H9 (cell line): Measurements from ENCODE around the gene IL16. TPM values are rescaled to one million over a fixed set of nuclear protein-coding genes. Genes with fewer than 3 reads are reported as not detected.

Source experiments
- DNase-seq: peaks from one replicate; pipeline ENCODE4 v3.0.0-alpha.2; 2017
- H2AFZ ChIP-seq: one replicate; pipeline ENCODE4 v1.6.1; 2013; ENCODE audit warnings: mild to moderate bottlenecking, low read length, control low read depth, moderate library complexity
- H2AK5ac ChIP-seq: 2 replicates; pipeline ENCODE4 v1.6.1; 2013; ENCODE audit warnings: low read length, control low read depth, mixed read lengths; ENCODE audit not compliant: insufficient read length
- H2BK120ac ChIP-seq: one replicate; pipeline ENCODE4 v1.6.1; 2013; ENCODE audit warnings: low read depth, mild to moderate bottlenecking, low read length, control low read depth, inconsistent platforms; ENCODE audit not compliant: poor library complexity, severe bottlenecking
- H2BK12ac ChIP-seq: 2 replicates; pipeline ENCODE4 v1.6.1; 2013; ENCODE audit warnings: low read length, control low read depth, mixed read lengths, low read depth; ENCODE audit not compliant: insufficient read length
- H2BK15ac ChIP-seq: 2 replicates; pipeline ENCODE4 v1.6.1; 2013; ENCODE audit warnings: low read depth, low read length, control low read depth
- H2BK20ac ChIP-seq: one replicate; pipeline ENCODE4 v1.6.1; 2013; ENCODE audit warnings: low read depth, mild to moderate bottlenecking, low read length, control low read depth, inconsistent platforms; ENCODE audit not compliant: poor library complexity, severe bottlenecking
- H2BK5ac ChIP-seq: 2 replicates; pipeline ENCODE4 v1.6.1; 2013; ENCODE audit warnings: low read length, control low read depth, mixed read lengths; ENCODE audit not compliant: insufficient read length
- H3K14ac ChIP-seq: 2 replicates; pipeline ENCODE4 v1.6.1; 2013; ENCODE audit warnings: low read length, control low read depth; ENCODE audit not compliant: insufficient read depth
- H3K18ac ChIP-seq: 2 replicates; pipeline ENCODE4 v1.6.1; 2013; ENCODE audit warnings: low read depth, mild to moderate bottlenecking, mixed read lengths, low read length, control low read depth; ENCODE audit not compliant: insufficient read length
- H3K23ac ChIP-seq: 2 replicates; pipeline ENCODE4 v1.6.1; 2013; ENCODE audit warnings: low read length, control low read depth, mixed read lengths, low read depth; ENCODE audit not compliant: insufficient read length
- H3K23me2 ChIP-seq: 2 replicates; pipeline ENCODE4 v1.6.1; 2013; ENCODE audit warnings: low read depth, mild to moderate bottlenecking, mixed read lengths, low read length, control low read depth; ENCODE audit not compliant: insufficient read length, poor library complexity, severe bottlenecking
- H3K27ac ChIP-seq: 2 replicates; pipeline ENCODE4 v1.5.1; 2013; ENCODE audit warnings: low read length, control low read depth, mixed read lengths, low read depth; ENCODE audit not compliant: insufficient read length
- H3K27me3 ChIP-seq: 2 replicates; pipeline ENCODE4 v1.6.1; 2013; ENCODE audit warnings: low read length, control low read depth, inconsistent platforms; ENCODE audit not compliant: insufficient read depth
- H3K4ac ChIP-seq: 2 replicates; pipeline ENCODE4 v1.6.1; 2013; ENCODE audit warnings: low read depth, mild to moderate bottlenecking, control low read depth, inconsistent platforms, low read length, moderate library complexity
- H3K4me1 ChIP-seq: 2 replicates; pipeline ENCODE4 v1.6.1; 2013; ENCODE audit warnings: low read length, control low read depth, inconsistent platforms; ENCODE audit not compliant: insufficient read depth
- H3K4me2 ChIP-seq: 2 replicates; pipeline ENCODE4 v1.6.1; 2013; ENCODE audit warnings: low read length, control low read depth, mixed read lengths; ENCODE audit not compliant: insufficient read length, insufficient read depth
- H3K56ac ChIP-seq: 2 replicates; pipeline ENCODE4 v1.6.1; 2013; ENCODE audit warnings: low read depth, mild to moderate bottlenecking, mixed read lengths, low read length, control low read depth; ENCODE audit not compliant: insufficient read length
- H3K79me1 ChIP-seq: 2 replicates; pipeline ENCODE4 v1.6.1; 2013; ENCODE audit warnings: low read depth, mild to moderate bottlenecking, moderate library complexity, low read length, control low read depth, inconsistent platforms; ENCODE audit not compliant: insufficient read depth, poor library complexity, severe bottlenecking
- H3K79me2 ChIP-seq: 2 replicates; pipeline ENCODE4 v1.6.1; 2013; ENCODE audit warnings: low read length, control low read depth, inconsistent platforms; ENCODE audit not compliant: insufficient read depth
- H3K9ac ChIP-seq: 2 replicates; pipeline ENCODE4 v1.6.1; 2013; ENCODE audit warnings: low read length, control low read depth, mixed read lengths; ENCODE audit not compliant: insufficient read length; ENCODE audit errors: extremely low read depth
- H3K9me3 ChIP-seq: one replicate; pipeline ENCODE4 v1.6.1; 2013; ENCODE audit warnings: low read depth, low read length, inconsistent platforms; ENCODE audit not compliant: control insufficient read depth
- H3T11ph ChIP-seq: one replicate; pipeline ENCODE4 v1.6.1; 2013; ENCODE audit warnings: mild to moderate bottlenecking, low read length, control low read depth, inconsistent platforms
- H4K20me1 ChIP-seq: one replicate; pipeline ENCODE4 v1.6.1; 2013; ENCODE audit not compliant: control insufficient read depth, insufficient read length, insufficient read depth
- H4K5ac ChIP-seq: 2 replicates; pipeline ENCODE4 v1.6.1; 2013; ENCODE audit warnings: low read depth, mild to moderate bottlenecking, mixed read lengths, low read length, control low read depth; ENCODE audit not compliant: insufficient read length
- H4K8ac ChIP-seq: replicated peaks from 2 replicates; pipeline ENCODE4 v1.6.1; 2013; ENCODE audit warnings: low read length, control low read depth, mixed read lengths, low read depth; ENCODE audit not compliant: insufficient read length
- H4K91ac ChIP-seq: 2 replicates; pipeline ENCODE4 v1.6.1; 2013; ENCODE audit warnings: low read depth, mild to moderate bottlenecking, moderate library complexity, mixed read lengths, low read length, control low read depth; ENCODE audit not compliant: insufficient read length
- H3K27ac Mint-ChIP-seq, 3 experiments: 2 replicates in 2 of 3; 3 replicates in 1 of 3; pipeline ENCODE4 v1.8.0; 2020 to 2021; ENCODE audit warnings: mixed read lengths in 3 of 3, mild to moderate bottlenecking in 1 of 3, moderate library complexity in 1 of 3
- H3K27me3 Mint-ChIP-seq: 2 replicates; pipeline ENCODE4 v1.8.0; 2021; ENCODE audit warnings: low read depth, mild to moderate bottlenecking, moderate library complexity, mixed read lengths
- H3K36me3 Mint-ChIP-seq, 3 experiments: 2 replicates in 2 of 3; 3 replicates in 1 of 3; pipeline ENCODE4 v1.8.0; 2020 to 2021; ENCODE audit warnings: low read depth in 3 of 3, mixed read lengths in 3 of 3; ENCODE audit not compliant: insufficient read depth in 1 of 3
- H3K4me1 Mint-ChIP-seq, 2 experiments: 2 replicates each; pipeline ENCODE4 v1.8.0; 2020; ENCODE audit warnings: mixed read lengths in 2 of 2
- H3K4me3 Mint-ChIP-seq, 2 experiments: 2 replicates in 1 of 2; 3 replicates in 1 of 2; pipeline ENCODE4 v1.8.0; 2020 to 2021; ENCODE audit warnings: mild to moderate bottlenecking in 2 of 2, mixed read lengths in 2 of 2, moderate library complexity in 1 of 2
- H3K9me3 Mint-ChIP-seq, 2 experiments: 2 replicates in 1 of 2; 3 replicates in 1 of 2; pipeline ENCODE4 v1.8.0; 2020; ENCODE audit warnings: mild to moderate bottlenecking in 2 of 2, mixed read lengths in 2 of 2, moderate library complexity in 1 of 2
- WGBS: extraction: QIAGEN DNeasy Blood & Tissue Kit; methylation state at CpG from one replicate; pipeline ENCODE4 v1.1.7; 2013; ENCODE audit warnings: missing lambda C conversion rate, low lambda C conversion rate, mixed read lengths; ENCODE audit not compliant: insufficient read length; ENCODE audit errors: extremely low coverage; 5-methylcytosine and 5-hydroxymethylcytosine counted together
- total RNA-seq: library from RNA; stranded (reverse); gene quantifications from 2 replicates; pipeline ENCODE4 v1.2.1, GENCODE V29; 2021
- TF ChIP-seq, protein P1 (sequence below): fragments of 200-600 bp; sonication (generic); conservative IDR thresholded peaks from 3 replicates; pipeline ENCODE4 v1.8.0; 2021; ENCODE audit warnings: antibody characterized with exemption, mild to moderate bottlenecking

The IL16 gene
- total RNA-seq, 1 experiment from 2014 or later: 0.28 TPM

DNA sequence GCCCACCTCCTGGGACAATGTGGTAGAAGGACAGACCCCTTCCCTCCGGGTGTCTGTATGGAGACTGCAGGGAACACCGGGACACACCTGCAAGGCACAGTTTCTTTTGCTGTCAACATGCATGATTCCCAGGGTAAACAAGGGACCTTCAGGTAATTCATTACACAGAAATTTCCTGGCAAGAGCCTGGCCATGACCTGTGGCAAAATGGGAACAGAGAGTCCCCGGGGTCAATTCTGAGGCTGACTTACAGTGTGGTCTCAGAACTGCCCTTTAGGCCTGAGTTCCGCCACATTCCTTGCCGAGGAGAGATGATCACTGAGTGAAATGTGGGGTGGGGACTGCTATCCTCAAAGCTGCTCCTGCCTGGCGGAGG is 121.0 kb downstream of the IL16 start:
- H2AFZ ChIP-seq: no peak overlapping the region
- H3K23me2 ChIP-seq: no peaks in the 10 kb centered on the region
- Mint-ChIP-seq H3K4me1 (peaks cover 0 to 3% of the 10 kb centered on the region in 2 experiments; a peak in 1 of 4 replicates), H3K9me3 (no peaks in the 10 kb centered on the region), H3K36me3 (peaks cover 5 to 22% (median 17%) of the 10 kb centered on the region in 3 experiments), H3K27ac (no peak overlapping the region), H3K4me3 (no peak overlapping the region), H3K27me3 (no peaks in the 10 kb centered on the region)
- H3K4me1 ChIP-seq: no peaks in the 10 kb centered on the region
- no peak overlapping the region for H2BK12ac ChIP-seq
- H4K91ac ChIP-seq: no peak overlapping the region
- no peak overlapping the region for H3K23ac ChIP-seq
- H3K18ac ChIP-seq: no peak overlapping the region
- no peak overlapping the region for H4K5ac ChIP-seq
- no peak overlapping the region for H3K9ac ChIP-seq
- no peak overlapping the region for H2BK20ac ChIP-seq
- H2BK15ac ChIP-seq: no peak overlapping the region
- H3K27ac ChIP-seq: no peak overlapping the region
- no peaks in the 10 kb centered on the region for H3K27me3 ChIP-seq
- H2BK120ac ChIP-seq: no peak overlapping the region
- H3K4ac ChIP-seq: no peak overlapping the region
- H3K14ac ChIP-seq: no peak overlapping the region
- H3K4me2 ChIP-seq: no peak overlapping the region
- H4K8ac ChIP-seq: no peak overlapping the region
- TF ChIP-seq, protein P1, sequence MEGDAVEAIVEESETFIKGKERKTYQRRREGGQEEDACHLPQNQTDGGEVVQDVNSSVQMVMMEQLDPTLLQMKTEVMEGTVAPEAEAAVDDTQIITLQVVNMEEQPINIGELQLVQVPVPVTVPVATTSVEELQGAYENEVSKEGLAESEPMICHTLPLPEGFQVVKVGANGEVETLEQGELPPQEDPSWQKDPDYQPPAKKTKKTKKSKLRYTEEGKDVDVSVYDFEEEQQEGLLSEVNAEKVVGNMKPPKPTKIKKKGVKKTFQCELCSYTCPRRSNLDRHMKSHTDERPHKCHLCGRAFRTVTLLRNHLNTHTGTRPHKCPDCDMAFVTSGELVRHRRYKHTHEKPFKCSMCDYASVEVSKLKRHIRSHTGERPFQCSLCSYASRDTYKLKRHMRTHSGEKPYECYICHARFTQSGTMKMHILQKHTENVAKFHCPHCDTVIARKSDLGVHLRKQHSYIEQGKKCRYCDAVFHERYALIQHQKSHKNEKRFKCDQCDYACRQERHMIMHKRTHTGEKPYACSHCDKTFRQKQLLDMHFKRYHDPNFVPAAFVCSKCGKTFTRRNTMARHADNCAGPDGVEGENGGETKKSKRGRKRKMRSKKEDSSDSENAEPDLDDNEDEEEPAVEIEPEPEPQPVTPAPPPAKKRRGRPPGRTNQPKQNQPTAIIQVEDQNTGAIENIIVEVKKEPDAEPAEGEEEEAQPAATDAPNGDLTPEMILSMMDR: no peak
- no peaks in the 10 kb centered on the region for H3K79me2 ChIP-seq
- no peak overlapping the region for H3T11ph ChIP-seq
- no peaks in the 10 kb centered on the region for H3K9me3 ChIP-seq
- no peaks in the 10 kb centered on the region for H3K79me1 ChIP-seq
- no peak for DNase-seq
- H4K20me1 ChIP-seq: no peaks in the 10 kb centered on the region
- no peak overlapping the region for H2BK5ac ChIP-seq
- no peak overlapping the region for H2AK5ac ChIP-seq
- H3K56ac ChIP-seq: no peak overlapping the region
- no CpG with 5 or more reads among the region's 6 CpGs for WGBS
